GM19099 (cell line): ENCODE results near the gene BMP6.

Experiments used
- POLR2A ChIP-seq: IDR thresholded peaks from 3 replicates; pipeline ENCODE4 v1.6.1; 2011; ENCODE audit warnings: low read depth; ENCODE audit not compliant: insufficient read length; ENCODE audit errors: extremely low read depth

Gene BMP6

GRCh38 chr6:7784706-7785105, 58.8 kb downstream of the BMP6 start:
- no peak for TF ChIP-seq POLR2A

- TF ChIP-seq POLR2A = no peak
Observed at GRCh38 chr6:7785243-7786035, 59.5 kb downstream of the BMP6 start.

- no peak for TF ChIP-seq POLR2A
Observed at GRCh38 chr6:7786214-7786661, 60.3 kb downstream of the BMP6 start.

GRCh38 chr6:7787137-7787608, 61.3 kb downstream of the BMP6 start:
- no peak for TF ChIP-seq POLR2A

- no peak for TF ChIP-seq POLR2A
Observed at GRCh38 chr6:7787731-7788130, 61.8 kb downstream of the BMP6 start.

- TF ChIP-seq POLR2A = no peak
Observed at GRCh38 chr6:7794509-7794908, 68.6 kb downstream of the BMP6 start.

- no peak for TF ChIP-seq POLR2A
Observed at GRCh38 chr6:7797386-7797785, 71.5 kb downstream of the BMP6 start.

- TF ChIP-seq POLR2A = no peak
Observed at GRCh38 chr6:7798751-7799150, 72.9 kb downstream of the BMP6 start.

GRCh38 chr6:7802662-7803061, 76.8 kb downstream of the BMP6 start:
- no peak for TF ChIP-seq POLR2A

- no peak for TF ChIP-seq POLR2A
Observed at GRCh38 chr6:7803214-7803613, 77.3 kb downstream of the BMP6 start.

- no peak for TF ChIP-seq POLR2A
Observed at GRCh38 chr6:7805078-7805849, 79.4 kb downstream of the BMP6 start.

GRCh38 chr6:7805850-7806214, 79.9 kb downstream of the BMP6 start:
- TF ChIP-seq POLR2A = no peak

GRCh38 chr6:7806711-7807110, 80.8 kb downstream of the BMP6 start:
- TF ChIP-seq POLR2A = no peak

- no peak for TF ChIP-seq POLR2A
Observed at GRCh38 chr6:7809346-7809745, 83.4 kb downstream of the BMP6 start.

GRCh38 chr6:7811441-7811840, 85.5 kb downstream of the BMP6 start:
- no peak for TF ChIP-seq POLR2A

- TF ChIP-seq POLR2A = no peak
Observed at GRCh38 chr6:7812623-7813022, 86.7 kb downstream of the BMP6 start.
